Gastrocnemius medialis (tissue), 4 donors: Measurements from ENCODE around the gene PAOX. TPM values are rescaled to one million over a fixed set of nuclear protein-coding genes. Genes with fewer than 3 reads are reported as not detected.

Experiments used
- ATAC-seq, 2 donors: fragments of 150-250 bp; one replicate each; pipeline ENCODE4 v1.9.1; 2016
- DNase-seq, 2 donors: peaks; one replicate each; pipeline ENCODE4 v3.0.0-alpha.2; 2019
- H3K27ac ChIP-seq, 4 donors: fragments of 200-600 bp; sonication (generic); 1 replicate in 1 of 4; 2 replicates in 3 of 4; pipeline ENCODE4 v1.5.1; 2016 to 2018; ENCODE audit warnings: mild to moderate bottlenecking in 2 of 4, moderate library complexity in 1 of 4
- H3K27me3 ChIP-seq, 3 donors: fragments of 200-600 bp; sonication (generic) in 2 of 3; 1 replicate in 1 of 3; 2 replicates in 2 of 3; pipeline versions ENCODE4 v1.5.1 to v1.6.0; 2016 to 2019; ENCODE audit warnings: mild to moderate bottlenecking in 1 of 3, moderate library complexity in 1 of 3
- H3K36me3 ChIP-seq, 2 donors: fragments of 200-600 bp; sonication (generic) in 1 of 2; one replicate each; pipeline ENCODE4 v1.5.1; 2017 to 2018
- H3K4me1 ChIP-seq, 2 donors: fragments of 200-600 bp; sonication (generic) in 1 of 2; one replicate each; pipeline ENCODE4 v1.5.1; 2016 to 2017; ENCODE audit warnings: mild to moderate bottlenecking in 2 of 2
- H3K4me3 ChIP-seq, 4 donors: fragments of 200-600 bp; sonication (generic) in 3 of 4; 1 replicate in 1 of 4; 2 replicates in 3 of 4; pipeline ENCODE4 v1.5.1; 2016 to 2019; ENCODE audit warnings: mild to moderate bottlenecking in 2 of 4
- H3K9me3 ChIP-seq, 3 donors: fragments of 200-600 bp; sonication (generic) in 2 of 3; 1 replicate in 1 of 3; 2 replicates in 2 of 3; pipeline ENCODE4 v1.5.1; 2016 to 2019
- POLR2A ChIP-seq, 2 donors: fragments of 450-650 bp; IDR thresholded peaks; one replicate each; pipeline ENCODE4 v1.6.1; 2017; ENCODE audit warnings: antibody characterized with exemption in 2 of 2, mild to moderate bottlenecking in 2 of 2, moderate library complexity in 2 of 2
- in situ Hi-C, 4 donors: fragments of 200-750 bp; cut with MboI; loops; one replicate each; pipeline versions ENCODE4 v1.15.0 to v1.8.0; 2017; ENCODE audit warnings: low sequenced_read_pairs in 4 of 4
- intact Hi-C: fragments of 100-400 bp; cut with DNase I; formaldehyde crosslinking; loops from one replicate; pipeline ENCODE4 v1.15.1; 2023; ENCODE audit warnings: low total_unique reads
- total RNA-seq, 4 donors: library from RNA; depleted of rRNA; stranded (reverse); fragments of >200 nt; gene quantifications; one replicate each; pipeline versions ENCODE4 v1.1.0 to v1.2.3, GENCODE V29; 2016
- TF ChIP-seq, protein P1 (sequence below), 5 experiments: fragments of 450-650 bp in 3 of 5; fragments of 200-600 bp in 2 of 5; sonication (generic) in 2 of 5; IDR thresholded peaks in 4 of 5; conservative IDR thresholded peaks in 1 of 5; 1 replicate in 4 of 5; 2 replicates in 1 of 5; pipeline ENCODE4 v1.5.1; 2016 to 2019; ENCODE audit warnings: antibody characterized with exemption in 5 of 5, mild to moderate bottlenecking in 3 of 5, moderate library complexity in 3 of 5

Gene PAOX
- total RNA-seq, 4 donors from 2014 or later, result 4.9 to 7.7 (median 6.7) TPM

DNA sequence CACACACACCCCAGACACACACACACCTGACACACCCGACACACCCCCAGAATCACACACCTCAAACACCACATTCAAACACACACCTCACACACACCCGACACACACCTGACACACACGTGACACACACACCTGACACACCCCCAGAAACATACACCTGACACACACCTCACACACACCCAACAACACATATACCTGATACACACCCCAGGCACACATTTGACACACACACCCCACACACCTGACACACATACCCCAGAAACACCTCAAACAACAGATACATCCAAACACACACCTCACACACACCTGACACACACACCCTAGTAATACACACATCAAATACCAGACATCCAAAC lies 41.7 kb upstream of the PAOX start:
- ATAC-seq, result no peak
- H3K36me3 ChIP-seq, result no peaks in the 10 kb centered on the region
- in situ Hi-C loops (no loop called here), intact Hi-C loops (no loop called here)
- TF ChIP-seq, protein P1, sequence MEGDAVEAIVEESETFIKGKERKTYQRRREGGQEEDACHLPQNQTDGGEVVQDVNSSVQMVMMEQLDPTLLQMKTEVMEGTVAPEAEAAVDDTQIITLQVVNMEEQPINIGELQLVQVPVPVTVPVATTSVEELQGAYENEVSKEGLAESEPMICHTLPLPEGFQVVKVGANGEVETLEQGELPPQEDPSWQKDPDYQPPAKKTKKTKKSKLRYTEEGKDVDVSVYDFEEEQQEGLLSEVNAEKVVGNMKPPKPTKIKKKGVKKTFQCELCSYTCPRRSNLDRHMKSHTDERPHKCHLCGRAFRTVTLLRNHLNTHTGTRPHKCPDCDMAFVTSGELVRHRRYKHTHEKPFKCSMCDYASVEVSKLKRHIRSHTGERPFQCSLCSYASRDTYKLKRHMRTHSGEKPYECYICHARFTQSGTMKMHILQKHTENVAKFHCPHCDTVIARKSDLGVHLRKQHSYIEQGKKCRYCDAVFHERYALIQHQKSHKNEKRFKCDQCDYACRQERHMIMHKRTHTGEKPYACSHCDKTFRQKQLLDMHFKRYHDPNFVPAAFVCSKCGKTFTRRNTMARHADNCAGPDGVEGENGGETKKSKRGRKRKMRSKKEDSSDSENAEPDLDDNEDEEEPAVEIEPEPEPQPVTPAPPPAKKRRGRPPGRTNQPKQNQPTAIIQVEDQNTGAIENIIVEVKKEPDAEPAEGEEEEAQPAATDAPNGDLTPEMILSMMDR (IDR thresholded peaks at IDR 0.05 in 4 of 5, conservative IDR thresholded peaks at IDR 0.05 in 1 of 5), result no peak
- no peak for TF ChIP-seq POLR2A (IDR thresholded peaks at IDR 0.05)
- no peak overlapping the region for H3K27ac ChIP-seq
- peaks cover 5 to 15% of the 10 kb centered on the region in 2 donors for H3K4me1 ChIP-seq
- H3K27me3 ChIP-seq, result peaks cover 67 to 86% (median 72%) of the 10 kb centered on the region in 3 donors
- no peak overlapping the region for H3K4me3 ChIP-seq
- DNase-seq, result no peak
- H3K9me3 ChIP-seq, result no peaks in the 10 kb centered on the region

DNA sequence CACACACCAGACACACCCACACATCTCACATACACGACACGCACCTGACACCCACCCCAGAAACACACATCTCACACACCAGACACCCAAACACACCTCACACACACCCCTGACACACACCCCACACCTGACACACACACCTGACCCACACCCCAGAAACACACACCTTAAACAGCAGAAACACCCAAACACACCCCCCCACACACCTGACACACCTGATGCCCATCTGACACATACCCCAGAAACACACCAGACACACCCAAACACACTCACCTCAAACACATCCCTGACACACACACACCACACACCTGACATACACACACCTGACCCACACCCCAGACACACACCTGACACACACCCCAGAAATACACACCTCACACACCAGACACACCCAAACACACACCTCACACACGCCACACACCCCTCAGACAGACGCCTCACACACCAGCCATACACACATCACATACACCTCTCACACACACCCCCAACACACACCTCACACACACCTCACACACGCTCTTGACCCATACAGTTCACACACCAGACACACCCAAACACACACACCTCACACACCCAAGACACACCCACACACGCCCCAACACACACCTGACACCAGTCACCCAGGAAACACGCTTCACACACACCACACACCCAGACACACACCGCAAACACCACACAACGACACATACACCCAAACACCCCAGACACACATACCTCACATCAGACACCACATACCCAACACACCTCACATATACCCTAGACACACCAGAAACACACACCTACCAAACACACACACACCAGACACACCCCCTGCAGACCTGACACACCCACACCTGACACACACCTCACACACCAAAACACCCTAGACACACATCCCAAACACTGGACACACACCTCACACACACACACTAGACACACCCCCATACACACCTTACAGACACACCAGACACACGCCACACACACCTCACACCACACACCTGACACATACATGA lies 40.7 kb upstream of the PAOX start:
- TF ChIP-seq, protein P1 (IDR thresholded peaks at IDR 0.05 in 4 of 5, conservative IDR thresholded peaks at IDR 0.05 in 1 of 5), result no peak
- no peak for TF ChIP-seq POLR2A (IDR thresholded peaks at IDR 0.05)
- ATAC-seq (no peak), DNase-seq (no peak)
- Histone ChIP-seq H3K36me3 (no peaks in the 10 kb centered on the region), H3K27me3 (peaks cover 73 to 87% (median 76%) of the 10 kb centered on the region in 3 donors), H3K4me1 (peaks cover 5 to 15% of the 10 kb centered on the region in 2 donors), H3K4me3 (no peak overlapping the region), H3K27ac (no peak overlapping the region), H3K9me3 (no peaks in the 10 kb centered on the region)
- intact Hi-C loops, result no loop called here
- in situ Hi-C loops, result no loop called here

DNA sequence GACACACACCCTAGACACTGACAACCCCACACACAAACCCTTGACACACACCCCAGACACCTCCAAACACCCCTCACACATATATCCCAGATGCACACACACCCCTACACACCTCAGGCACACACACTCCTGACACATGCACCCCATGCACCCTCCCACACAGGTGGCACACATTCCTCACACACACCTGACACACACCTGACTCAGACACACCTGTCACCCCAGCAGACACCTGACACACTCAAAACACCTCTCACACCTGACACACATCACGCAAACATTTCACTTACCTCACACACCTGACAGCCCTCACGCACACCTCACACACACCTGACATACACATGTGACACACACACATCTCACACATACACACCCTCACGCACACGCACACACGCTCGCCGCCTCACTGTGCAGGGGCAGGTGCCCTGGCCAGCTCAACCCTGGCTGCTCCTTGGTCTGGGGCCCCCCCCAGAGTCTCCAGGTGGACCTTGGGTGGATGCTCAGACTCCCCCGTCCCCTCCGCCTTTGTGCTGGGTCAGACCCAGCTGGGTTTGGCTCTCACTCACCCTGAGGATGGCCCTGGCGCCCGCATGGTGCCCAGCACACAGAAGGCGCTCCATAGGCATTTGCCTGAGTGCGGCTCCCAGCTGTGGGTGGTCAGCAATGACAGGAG lies 39.2 kb upstream of the PAOX start:
- H3K4me3 ChIP-seq, result no peak overlapping the region
- ATAC-seq (no peak), DNase-seq (no peak)
- H3K4me1 ChIP-seq, result peaks cover 5 to 15% of the 10 kb centered on the region in 2 donors
- TF ChIP-seq, protein P1 (IDR thresholded peaks at IDR 0.05 in 4 of 5, conservative IDR thresholded peaks at IDR 0.05 in 1 of 5), result no peak
- no peak for TF ChIP-seq POLR2A (IDR thresholded peaks at IDR 0.05)
- intact Hi-C loops (no loop called here), in situ Hi-C loops (no loop called here)
- H3K9me3 ChIP-seq, result no peaks in the 10 kb centered on the region
- H3K27me3 ChIP-seq, result peaks cover 75 to 87% (median 79%) of the 10 kb centered on the region in 3 donors
- H3K36me3 ChIP-seq, result no peaks in the 10 kb centered on the region
- H3K27ac ChIP-seq, result no peak overlapping the region

DNA sequence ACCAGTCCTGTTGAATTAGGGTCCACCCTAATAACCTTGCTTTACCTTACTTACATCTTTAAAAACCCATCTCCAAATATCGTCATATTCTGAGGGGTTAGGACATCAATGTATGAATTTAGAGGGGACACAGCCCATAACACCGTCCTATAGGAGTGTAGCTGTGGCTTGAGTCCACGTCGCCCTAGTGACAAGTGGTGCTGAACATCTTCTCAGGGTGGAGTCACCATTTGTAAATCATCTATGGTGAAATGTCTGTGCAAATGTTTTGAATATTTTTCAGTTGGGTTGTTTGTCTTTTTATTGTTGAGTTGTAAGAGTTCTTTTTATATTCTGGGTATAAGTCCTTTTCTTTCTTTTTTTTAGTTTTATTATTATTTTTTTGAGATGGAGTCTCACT lies 37.1 kb upstream of the PAOX start:
- in situ Hi-C loops (no loop called here), intact Hi-C loops (no loop called here)
- no peak for DNase-seq
- no peaks in the 10 kb centered on the region for H3K4me1 ChIP-seq
- no peak for ATAC-seq
- no peak for TF ChIP-seq POLR2A (IDR thresholded peaks at IDR 0.05)
- TF ChIP-seq, protein P1 (IDR thresholded peaks at IDR 0.05 in 4 of 5, conservative IDR thresholded peaks at IDR 0.05 in 1 of 5), result no peak
- H3K36me3 ChIP-seq, result no peaks in the 10 kb centered on the region
- no peak overlapping the region for H3K27ac ChIP-seq
- H3K27me3 ChIP-seq, result peaks cover 54 to 68% (median 59%) of the 10 kb centered on the region in 3 donors
- no peaks in the 10 kb centered on the region for H3K9me3 ChIP-seq
- no peak overlapping the region for H3K4me3 ChIP-seq
